A549 (cell line): ENCODE measurements around the gene KLK7.

ENCODE experiments used
- CHD2 ChIP-seq: fragments of 150-350 bp; IDR thresholded peaks from 2 replicates; pipeline ENCODE4 v1.6.1; 2014; ENCODE audit warnings: low read length; ENCODE audit not compliant: partially characterized antibody
- CHD4 ChIP-seq: fragments of 200-600 bp; sonication (generic); IDR thresholded peaks from 2 replicates; pipeline ENCODE4 v1.6.1; 2016; ENCODE audit warnings: antibody characterized with exemption, mild to moderate bottlenecking, borderline replicate concordance
- EHF ChIP-seq: fragments of 250-450 bp; sonication (Bioruptor Pico); IDR thresholded peaks from 2 replicates; pipeline ENCODE4 v1.5.0; 2020; ENCODE audit warnings: mild to moderate bottlenecking
- EHMT2 ChIP-seq: fragments of 200-600 bp; sonication (generic); IDR thresholded peaks from 2 replicates; pipeline ENCODE4 v1.6.1; 2016; ENCODE audit warnings: antibody characterized with exemption, low read depth, mild to moderate bottlenecking, moderate library complexity
- EP300 ChIP-seq, 2 experiments: fragments of >200 bp; sonication (Bioruptor Twin); formaldehyde crosslinking; IDR thresholded peaks; 2 replicates in 1 of 2; 3 replicates in 1 of 2; pipeline ENCODE4 v1.6.1; 2016 to 2017
- GATA3 ChIP-seq: IDR thresholded peaks from 2 replicates; pipeline ENCODE4 v1.6.1; 2012; ENCODE audit warnings: borderline replicate concordance
- POLR2A ChIP-seq: IDR thresholded peaks from 2 replicates; pipeline ENCODE4 v1.6.1; 2012; ENCODE audit warnings: mild to moderate bottlenecking, low read length
- RAD21 ChIP-seq, 2 experiments: fragments of >200 bp in 1 of 2; sonication (Bioruptor Twin) in 1 of 2; formaldehyde crosslinking in 1 of 2; IDR thresholded peaks in 1 of 2; conservative IDR thresholded peaks in 1 of 2; 2 replicates in 1 of 2; 3 replicates in 1 of 2; pipeline ENCODE4 v1.6.1; 2012 to 2018; ENCODE audit warnings: inconsistent platforms in 1 of 2
- SMC3 ChIP-seq: fragments of >200 bp; sonication (Bioruptor Twin); formaldehyde crosslinking; IDR thresholded peaks from 3 replicates; pipeline ENCODE4 v1.6.1; 2018; ENCODE audit warnings: inconsistent platforms
- TF ChIP-seq, protein P1 (sequence below): fragments of >200 bp; sonication (Bioruptor Twin); formaldehyde crosslinking; IDR thresholded peaks from 3 replicates; pipeline ENCODE4 v1.5.1; 2016
- TF ChIP-seq, protein P2 (sequence below): fragments of 200-600 bp; sonication (generic); IDR thresholded peaks from 2 replicates; pipeline ENCODE4 v1.6.1; 2016; ENCODE audit warnings: antibody characterized with exemption, mild to moderate bottlenecking, moderate library complexity
- TF ChIP-seq, protein P3 (sequence below): IDR thresholded peaks from 2 replicates; pipeline ENCODE4 v1.6.1; 2012
- TF ChIP-seq, protein P4 (sequence below): IDR thresholded peaks from 2 replicates; pipeline ENCODE4 v1.6.1; 2012

DNA sequence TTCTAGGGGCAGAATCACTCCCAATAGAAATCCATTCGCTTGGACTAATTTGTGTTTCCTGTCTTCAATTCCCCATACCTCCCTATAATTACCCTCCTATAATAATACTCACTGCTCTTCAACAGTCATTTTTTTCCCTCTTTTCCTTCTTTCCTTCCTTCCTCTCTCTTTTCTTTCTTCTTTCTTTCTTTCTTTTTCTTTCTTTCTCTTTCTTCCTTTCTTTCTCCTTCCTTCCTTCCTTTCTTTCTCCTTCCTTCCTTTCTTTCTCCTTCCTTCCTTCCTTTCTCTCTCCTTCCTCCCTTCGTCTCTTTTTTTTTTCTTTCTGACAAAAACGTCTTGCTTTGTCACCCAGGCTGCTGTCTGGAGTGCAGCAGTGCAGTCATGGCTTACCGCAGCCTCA is 38.9 kb downstream of the KLK7 start:
- TF ChIP-seq, protein P1, sequence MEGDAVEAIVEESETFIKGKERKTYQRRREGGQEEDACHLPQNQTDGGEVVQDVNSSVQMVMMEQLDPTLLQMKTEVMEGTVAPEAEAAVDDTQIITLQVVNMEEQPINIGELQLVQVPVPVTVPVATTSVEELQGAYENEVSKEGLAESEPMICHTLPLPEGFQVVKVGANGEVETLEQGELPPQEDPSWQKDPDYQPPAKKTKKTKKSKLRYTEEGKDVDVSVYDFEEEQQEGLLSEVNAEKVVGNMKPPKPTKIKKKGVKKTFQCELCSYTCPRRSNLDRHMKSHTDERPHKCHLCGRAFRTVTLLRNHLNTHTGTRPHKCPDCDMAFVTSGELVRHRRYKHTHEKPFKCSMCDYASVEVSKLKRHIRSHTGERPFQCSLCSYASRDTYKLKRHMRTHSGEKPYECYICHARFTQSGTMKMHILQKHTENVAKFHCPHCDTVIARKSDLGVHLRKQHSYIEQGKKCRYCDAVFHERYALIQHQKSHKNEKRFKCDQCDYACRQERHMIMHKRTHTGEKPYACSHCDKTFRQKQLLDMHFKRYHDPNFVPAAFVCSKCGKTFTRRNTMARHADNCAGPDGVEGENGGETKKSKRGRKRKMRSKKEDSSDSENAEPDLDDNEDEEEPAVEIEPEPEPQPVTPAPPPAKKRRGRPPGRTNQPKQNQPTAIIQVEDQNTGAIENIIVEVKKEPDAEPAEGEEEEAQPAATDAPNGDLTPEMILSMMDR = no peak
- TF ChIP-seq RAD21 (conservative IDR thresholded peaks at IDR 0.05 in 1 of 2, IDR thresholded peaks at IDR 0.05 in 1 of 2) (no peak), EP300 (IDR thresholded peaks at IDR 0.05) (no peak), POLR2A (no peak), CHD2 (no peak), SMC3 (no peak), EHMT2 (no peak), CHD4 (no peak), EHF (no peak), GATA3 (no peak)
- TF ChIP-seq, protein P2, sequence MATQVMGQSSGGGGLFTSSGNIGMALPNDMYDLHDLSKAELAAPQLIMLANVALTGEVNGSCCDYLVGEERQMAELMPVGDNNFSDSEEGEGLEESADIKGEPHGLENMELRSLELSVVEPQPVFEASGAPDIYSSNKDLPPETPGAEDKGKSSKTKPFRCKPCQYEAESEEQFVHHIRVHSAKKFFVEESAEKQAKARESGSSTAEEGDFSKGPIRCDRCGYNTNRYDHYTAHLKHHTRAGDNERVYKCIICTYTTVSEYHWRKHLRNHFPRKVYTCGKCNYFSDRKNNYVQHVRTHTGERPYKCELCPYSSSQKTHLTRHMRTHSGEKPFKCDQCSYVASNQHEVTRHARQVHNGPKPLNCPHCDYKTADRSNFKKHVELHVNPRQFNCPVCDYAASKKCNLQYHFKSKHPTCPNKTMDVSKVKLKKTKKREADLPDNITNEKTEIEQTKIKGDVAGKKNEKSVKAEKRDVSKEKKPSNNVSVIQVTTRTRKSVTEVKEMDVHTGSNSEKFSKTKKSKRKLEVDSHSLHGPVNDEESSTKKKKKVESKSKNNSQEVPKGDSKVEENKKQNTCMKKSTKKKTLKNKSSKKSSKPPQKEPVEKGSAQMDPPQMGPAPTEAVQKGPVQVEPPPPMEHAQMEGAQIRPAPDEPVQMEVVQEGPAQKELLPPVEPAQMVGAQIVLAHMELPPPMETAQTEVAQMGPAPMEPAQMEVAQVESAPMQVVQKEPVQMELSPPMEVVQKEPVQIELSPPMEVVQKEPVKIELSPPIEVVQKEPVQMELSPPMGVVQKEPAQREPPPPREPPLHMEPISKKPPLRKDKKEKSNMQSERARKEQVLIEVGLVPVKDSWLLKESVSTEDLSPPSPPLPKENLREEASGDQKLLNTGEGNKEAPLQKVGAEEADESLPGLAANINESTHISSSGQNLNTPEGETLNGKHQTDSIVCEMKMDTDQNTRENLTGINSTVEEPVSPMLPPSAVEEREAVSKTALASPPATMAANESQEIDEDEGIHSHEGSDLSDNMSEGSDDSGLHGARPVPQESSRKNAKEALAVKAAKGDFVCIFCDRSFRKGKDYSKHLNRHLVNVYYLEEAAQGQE = no peak
- TF ChIP-seq, protein P3, sequence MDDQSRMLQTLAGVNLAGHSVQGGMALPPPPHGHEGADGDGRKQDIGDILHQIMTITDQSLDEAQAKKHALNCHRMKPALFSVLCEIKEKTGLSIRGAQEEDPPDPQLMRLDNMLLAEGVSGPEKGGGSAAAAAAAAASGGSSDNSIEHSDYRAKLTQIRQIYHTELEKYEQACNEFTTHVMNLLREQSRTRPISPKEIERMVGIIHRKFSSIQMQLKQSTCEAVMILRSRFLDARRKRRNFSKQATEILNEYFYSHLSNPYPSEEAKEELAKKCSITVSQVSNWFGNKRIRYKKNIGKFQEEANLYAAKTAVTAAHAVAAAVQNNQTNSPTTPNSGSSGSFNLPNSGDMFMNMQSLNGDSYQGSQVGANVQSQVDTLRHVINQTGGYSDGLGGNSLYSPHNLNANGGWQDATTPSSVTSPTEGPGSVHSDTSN = no peak
- TF ChIP-seq, protein P4, sequence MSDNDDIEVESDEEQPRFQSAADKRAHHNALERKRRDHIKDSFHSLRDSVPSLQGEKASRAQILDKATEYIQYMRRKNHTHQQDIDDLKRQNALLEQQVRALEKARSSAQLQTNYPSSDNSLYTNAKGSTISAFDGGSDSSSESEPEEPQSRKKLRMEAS = no peak
